Osteocyte (in vitro differentiated cells): ENCODE measurements around the gene ACOT7. TPM values are rescaled to one million over a fixed set of nuclear protein-coding genes. Genes with fewer than 3 reads are reported as not detected.
"Not testable (repeated sequence)": the region's sequence is repeated elsewhere in the genome, so short reads cannot be mapped to it uniquely, and the experiment has no call there.

ENCODE experiments used
- DNase-seq: peaks from one replicate; pipeline ENCODE4 v3.0.0; 2021; ENCODE audit warnings: mixed read lengths; ENCODE audit not compliant: unreplicated experiment; ENCODE audit errors: extremely low spot score
- H3K27ac Mint-ChIP-seq: one replicate; pipeline ENCODE4 v1.8.0; 2021; ENCODE audit warnings: mild to moderate bottlenecking, mixed read lengths; ENCODE audit not compliant: unreplicated experiment
- H3K27me3 Mint-ChIP-seq: one replicate; pipeline ENCODE4 v1.8.0; 2021; ENCODE audit warnings: mixed read lengths; ENCODE audit not compliant: unreplicated experiment
- H3K36me3 Mint-ChIP-seq: one replicate; pipeline ENCODE4 v1.8.0; 2021; ENCODE audit warnings: mixed read lengths; ENCODE audit not compliant: unreplicated experiment
- H3K4me1 Mint-ChIP-seq: one replicate; pipeline ENCODE4 v1.8.0; 2021; ENCODE audit warnings: mixed read lengths; ENCODE audit not compliant: unreplicated experiment
- H3K4me3 Mint-ChIP-seq: one replicate; pipeline ENCODE4 v1.8.0; 2021; ENCODE audit warnings: mild to moderate bottlenecking, moderate library complexity, mixed read lengths; ENCODE audit not compliant: unreplicated experiment
- H3K9me3 Mint-ChIP-seq: one replicate; pipeline ENCODE4 v1.8.0; 2021; ENCODE audit warnings: mixed read lengths; ENCODE audit not compliant: unreplicated experiment
- CTCF ChIP-seq: fragments of 200-600 bp; sonication (generic); IDR thresholded peaks from 2 replicates; pipeline ENCODE4 v1.5.0; 2021; ENCODE audit warnings: antibody characterized with exemption, mild to moderate bottlenecking, moderate library complexity
- total RNA-seq: library from RNA; stranded (reverse); gene quantifications from 2 replicates; pipeline ENCODE4 v1.2.1, GENCODE V29; 2021

ACOT7 gene
- total RNA-seq, 1 donor from 2014 or later, result 21.8 TPM

DNA sequence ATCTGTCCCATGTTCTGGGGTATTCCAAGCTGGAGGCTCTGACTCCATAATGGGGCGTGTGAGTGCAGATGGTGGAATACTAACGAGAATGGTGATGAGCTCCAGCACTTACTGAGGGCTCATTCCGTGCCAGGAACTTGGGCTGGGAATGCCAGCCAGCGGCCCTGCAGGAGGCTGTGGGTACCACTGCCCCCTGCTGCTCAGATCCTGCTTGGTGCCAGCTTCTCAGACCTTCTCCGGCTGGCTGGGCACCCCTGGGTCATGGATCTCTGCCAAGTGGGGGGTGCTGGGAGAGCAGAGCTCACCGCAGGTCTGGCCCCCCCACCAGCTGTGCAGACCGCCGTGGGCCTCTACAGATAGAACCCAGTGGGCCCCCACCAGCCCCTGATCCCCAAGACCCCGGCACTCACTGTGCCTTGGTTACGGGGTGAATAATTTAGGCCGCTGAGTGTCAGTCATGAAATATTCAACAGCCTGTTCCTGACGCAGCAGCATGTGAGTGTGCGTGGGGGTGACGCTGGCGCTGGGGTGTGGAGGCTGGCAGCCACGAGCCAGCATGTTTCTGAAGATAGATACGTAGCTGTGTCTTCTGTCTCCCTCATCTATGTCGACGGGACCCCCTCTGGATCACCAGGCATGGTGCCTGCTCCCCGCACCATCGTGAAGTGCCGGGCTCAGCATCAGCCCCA is 43.6 kb upstream of the ACOT7 start:
- not testable (repeated sequence) for H3K36me3 Mint-ChIP-seq, H3K4me3 Mint-ChIP-seq, H3K27ac Mint-ChIP-seq, DNase-seq, H3K9me3 Mint-ChIP-seq
- H3K27me3 Mint-ChIP-seq, result peaks cover 14% of the 10 kb centered on the region
- TF ChIP-seq CTCF, result peak; percentile 38
- H3K4me1 Mint-ChIP-seq, result peaks cover 17% of the 10 kb centered on the region

DNA sequence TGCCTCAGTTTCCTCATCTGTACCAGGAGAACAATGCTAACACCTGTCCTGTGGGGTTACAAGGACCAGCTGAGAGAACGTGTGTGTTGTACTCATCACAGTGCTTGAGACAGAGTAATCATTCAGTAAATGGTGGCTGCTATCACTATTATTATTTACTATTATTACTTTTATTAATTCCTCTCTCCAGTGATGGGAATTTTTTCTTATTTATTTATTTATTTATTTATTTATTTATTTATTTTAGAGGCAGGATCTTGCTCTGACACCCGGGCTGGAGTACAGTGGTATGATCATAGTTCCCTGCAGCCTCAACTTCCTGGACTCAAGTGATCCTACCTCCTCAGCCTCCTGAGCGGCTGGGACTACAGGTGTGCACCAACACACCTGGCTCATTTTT is 42.7 kb upstream of the ACOT7 start:
- not testable (repeated sequence) for DNase-seq, H3K4me3 Mint-ChIP-seq, H3K27me3 Mint-ChIP-seq, H3K36me3 Mint-ChIP-seq, H3K27ac Mint-ChIP-seq, H3K9me3 Mint-ChIP-seq
- peaks cover 17% of the 10 kb centered on the region for H3K4me1 Mint-ChIP-seq

GRCh38 chr1:6435547-6435946 is 42.0 kb upstream of the ACOT7 start:
- no peaks in the 10 kb centered on the region for H3K36me3 Mint-ChIP-seq
- no peak for TF ChIP-seq CTCF
- H3K27me3 Mint-ChIP-seq, result peaks cover 12% of the 10 kb centered on the region
- no peak overlapping the region for H3K27ac Mint-ChIP-seq
- H3K4me3 Mint-ChIP-seq, result no peak overlapping the region
- peaks cover 17% of the 10 kb centered on the region for H3K4me1 Mint-ChIP-seq
- no peak for DNase-seq
- no peaks in the 10 kb centered on the region for H3K9me3 Mint-ChIP-seq

DNA sequence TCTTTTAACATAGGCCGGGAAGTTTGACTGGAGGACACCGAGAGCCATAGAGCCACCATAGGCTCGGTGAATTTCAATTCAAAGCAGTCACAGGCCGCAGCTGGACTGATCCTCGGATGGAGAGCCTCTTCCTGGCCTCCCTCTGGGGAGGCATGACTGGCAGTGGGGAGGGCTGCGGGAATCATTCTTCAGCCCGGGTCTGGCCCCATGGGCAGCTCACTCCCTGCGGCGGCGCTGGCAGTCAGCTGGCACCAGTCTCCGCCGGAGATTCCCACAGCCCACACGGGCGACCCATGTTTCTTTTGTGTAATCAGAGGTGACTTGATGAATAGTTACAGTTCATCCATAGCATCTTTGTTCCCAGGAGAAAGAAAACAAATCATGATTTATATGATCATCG is 41.6 kb upstream of the ACOT7 start:
- H3K4me1 Mint-ChIP-seq, result peaks cover 18% of the 10 kb centered on the region
- H3K4me3 Mint-ChIP-seq, result no peak overlapping the region
- no peak for DNase-seq
- no peak for TF ChIP-seq CTCF
- H3K27ac Mint-ChIP-seq, result no peak overlapping the region
- H3K9me3 Mint-ChIP-seq, result no peaks in the 10 kb centered on the region
- H3K36me3 Mint-ChIP-seq, result no peaks in the 10 kb centered on the region
- H3K27me3 Mint-ChIP-seq, result peaks cover 16% of the 10 kb centered on the region

DNA sequence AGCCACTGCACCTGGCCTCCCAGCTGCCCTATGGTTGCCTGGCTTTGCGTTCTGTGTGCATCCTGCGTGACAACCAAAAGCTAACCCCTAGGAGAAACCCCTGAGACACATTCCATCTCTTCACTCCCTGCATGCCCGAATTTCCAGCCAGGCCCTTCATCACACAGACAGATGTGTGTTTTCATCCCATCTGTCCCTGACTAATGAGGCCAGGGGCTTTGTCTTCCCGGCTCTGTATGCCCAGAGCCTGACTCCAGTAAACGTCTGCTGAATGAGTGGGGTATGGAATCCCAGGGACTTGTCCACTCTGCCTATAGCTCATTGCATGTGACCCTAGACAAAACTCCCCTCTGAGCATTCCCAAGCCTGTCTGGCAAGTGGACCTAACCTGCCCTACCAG is 40.6 kb upstream of the ACOT7 start:
- H3K27ac Mint-ChIP-seq, result no peak overlapping the region
- DNase-seq, result no peak
- H3K36me3 Mint-ChIP-seq, result no peaks in the 10 kb centered on the region
- H3K4me1 Mint-ChIP-seq, result peaks cover 16% of the 10 kb centered on the region
- no peak for TF ChIP-seq CTCF
- no peak overlapping the region for H3K4me3 Mint-ChIP-seq
- peaks cover 18% of the 10 kb centered on the region for H3K27me3 Mint-ChIP-seq
- H3K9me3 Mint-ChIP-seq, result no peaks in the 10 kb centered on the region

- not testable (repeated sequence) for H3K9me3 Mint-ChIP-seq, H3K27ac Mint-ChIP-seq, DNase-seq, H3K36me3 Mint-ChIP-seq, H3K4me3 Mint-ChIP-seq, H3K4me1 Mint-ChIP-seq
- peaks cover 17% of the 10 kb centered on the region for H3K27me3 Mint-ChIP-seq
These were observed 38.3 kb upstream of the ACOT7 start for GRCh38 chr1:6431645-6432579.

- not testable (repeated sequence) for H3K4me1 Mint-ChIP-seq, DNase-seq, H3K4me3 Mint-ChIP-seq, H3K27ac Mint-ChIP-seq, H3K36me3 Mint-ChIP-seq, H3K9me3 Mint-ChIP-seq
- peaks cover 19% of the 10 kb centered on the region for H3K27me3 Mint-ChIP-seq
These were observed 36.3 kb upstream of the ACOT7 start for GRCh38 chr1:6429660-6430411.

- Mint-ChIP-seq H3K27me3 (peaks cover 27% of the 10 kb centered on the region), H3K4me1 (peaks cover 10% of the 10 kb centered on the region)
- not testable (repeated sequence) for H3K36me3 Mint-ChIP-seq, H3K9me3 Mint-ChIP-seq, H3K4me3 Mint-ChIP-seq, H3K27ac Mint-ChIP-seq, DNase-seq
These were observed 34.9 kb upstream of the ACOT7 start for GRCh38 chr1:6428453-6428852.
